MCF 10A (cell line): ENCODE measurements around the gene FCHSD2. TPM values are rescaled to one million over a fixed set of nuclear protein-coding genes. Genes with fewer than 3 reads are reported as not detected.
"Not testable (repeated sequence)": the region's sequence is repeated elsewhere in the genome, so short reads cannot be mapped to it uniquely, and the experiment has no call there.

Experiments used
- BruUV-seq: library from RNA; stranded (reverse); fragments of 400-500 nt; replicated peaks from 2 replicates; lab custom pipeline; 2021; lab: Mats Ljungman, UMichigan
- CTCF ChIA-PET: fragments of 300-600 bp; sonication (Branson Sonifier 250); formaldehyde crosslinking; extraction: SDS; loops from one replicate; lab custom pipeline; 2021; ENCODE audit warnings: antibody characterized with exemption, inconsistent platforms; lab: Yijun Ruan, JAX
- POLR2A ChIA-PET: fragments of 300-600, 350-650 bp; sonication (Branson Sonifier 250); formaldehyde crosslinking; extraction: SDS; loops from one replicate; lab custom pipeline; 2020; ENCODE audit warnings: antibody characterized with exemption, inconsistent platforms; lab: Yijun Ruan, JAX
- DNase-seq: peaks from one replicate; pipeline ENCODE4 v3.0.0-alpha.2; 2018; ENCODE audit not compliant: unreplicated experiment
- H3K27ac Mint-ChIP-seq: one replicate; pipeline ENCODE4 v1.8.0; 2022; ENCODE audit warnings: mild to moderate bottlenecking, low read depth, mixed read lengths; ENCODE audit not compliant: unreplicated experiment
- H3K27me3 Mint-ChIP-seq: one replicate; pipeline ENCODE4 v1.8.0; 2022; ENCODE audit warnings: mixed read lengths; ENCODE audit not compliant: insufficient read depth, unreplicated experiment
- H3K36me3 Mint-ChIP-seq: one replicate; pipeline ENCODE4 v1.8.0; 2022; ENCODE audit warnings: mild to moderate bottlenecking, moderate library complexity, mixed read lengths; ENCODE audit not compliant: insufficient read depth, unreplicated experiment
- H3K4me1 Mint-ChIP-seq: one replicate; pipeline ENCODE4 v1.8.0; 2022; ENCODE audit warnings: mixed read lengths; ENCODE audit not compliant: insufficient read depth, unreplicated experiment
- H3K4me3 Mint-ChIP-seq: one replicate; pipeline ENCODE4 v1.8.0; 2022; ENCODE audit warnings: mild to moderate bottlenecking, moderate library complexity, mixed read lengths; ENCODE audit not compliant: unreplicated experiment
- H3K9me3 Mint-ChIP-seq: one replicate; pipeline ENCODE4 v1.8.0; 2022; ENCODE audit warnings: mixed read lengths; ENCODE audit not compliant: unreplicated experiment
- intact Hi-C: fragments of 100-400 bp; cut with micrococcal nuclease; formaldehyde crosslinking; loops from 2 replicates; pipeline ENCODE4 v1.14.1; 2022
- total RNA-seq: library from RNA; stranded (reverse); gene quantifications from 2 replicates; pipeline ENCODE4 v1.2.3, GENCODE V29; 2022
- TF ChIP-seq, protein P1 (sequence below): fragments of 200-600 bp; IDR thresholded peaks from one replicate; pipeline ENCODE4 v1.8.0; 2022; ENCODE audit warnings: antibody characterized with exemption, mild to moderate bottlenecking; ENCODE audit not compliant: unreplicated experiment

Gene FCHSD2
- total RNA-seq, 1 experiment from 2014 or later, result 12.8 TPM

DNA sequence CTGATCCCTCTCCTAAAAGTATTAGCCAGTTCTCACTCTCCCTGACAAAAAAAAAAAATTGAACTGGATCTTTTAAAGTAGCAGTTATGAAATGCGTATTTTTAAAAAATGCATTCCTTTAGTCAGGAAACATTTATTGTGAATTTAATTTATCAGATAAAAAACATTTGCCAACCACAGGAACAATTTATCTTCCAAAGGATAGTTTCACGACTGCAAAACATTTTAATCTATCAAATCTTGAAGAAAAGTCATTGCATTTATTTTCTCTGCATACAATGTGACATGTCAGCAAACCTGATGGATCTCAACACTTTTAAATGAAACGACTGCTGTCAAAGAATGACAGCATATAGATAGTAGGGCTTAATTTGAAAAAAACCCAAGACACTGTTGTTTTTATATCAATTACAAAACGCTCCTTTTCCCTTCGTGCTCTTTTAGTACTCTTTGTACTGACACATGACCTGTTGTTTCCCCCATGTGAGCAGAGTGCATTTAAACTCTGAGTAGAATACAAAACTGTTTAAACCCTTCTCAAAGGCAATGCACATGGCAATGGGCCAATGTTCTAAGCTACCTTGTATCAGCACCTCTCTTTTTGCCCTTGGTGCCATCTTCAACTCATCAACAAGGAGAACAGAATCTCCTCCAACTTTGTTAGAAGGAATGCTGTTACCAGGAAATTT, 220.9 kb downstream of the FCHSD2 start:
- BruUV-seq, result no TSS peak
- CTCF ChIA-PET, result interaction anchor here (1.3 kb wide), 1 partner anchor 257 kb away, joined by 6 read pairs; no protein-coding TSS in a partner anchor
- no peak for DNase-seq
- TF ChIP-seq, protein P1, sequence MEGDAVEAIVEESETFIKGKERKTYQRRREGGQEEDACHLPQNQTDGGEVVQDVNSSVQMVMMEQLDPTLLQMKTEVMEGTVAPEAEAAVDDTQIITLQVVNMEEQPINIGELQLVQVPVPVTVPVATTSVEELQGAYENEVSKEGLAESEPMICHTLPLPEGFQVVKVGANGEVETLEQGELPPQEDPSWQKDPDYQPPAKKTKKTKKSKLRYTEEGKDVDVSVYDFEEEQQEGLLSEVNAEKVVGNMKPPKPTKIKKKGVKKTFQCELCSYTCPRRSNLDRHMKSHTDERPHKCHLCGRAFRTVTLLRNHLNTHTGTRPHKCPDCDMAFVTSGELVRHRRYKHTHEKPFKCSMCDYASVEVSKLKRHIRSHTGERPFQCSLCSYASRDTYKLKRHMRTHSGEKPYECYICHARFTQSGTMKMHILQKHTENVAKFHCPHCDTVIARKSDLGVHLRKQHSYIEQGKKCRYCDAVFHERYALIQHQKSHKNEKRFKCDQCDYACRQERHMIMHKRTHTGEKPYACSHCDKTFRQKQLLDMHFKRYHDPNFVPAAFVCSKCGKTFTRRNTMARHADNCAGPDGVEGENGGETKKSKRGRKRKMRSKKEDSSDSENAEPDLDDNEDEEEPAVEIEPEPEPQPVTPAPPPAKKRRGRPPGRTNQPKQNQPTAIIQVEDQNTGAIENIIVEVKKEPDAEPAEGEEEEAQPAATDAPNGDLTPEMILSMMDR, result no peak
- Mint-ChIP-seq H3K4me1 (no peaks in the 10 kb centered on the region), H3K9me3 (no peaks in the 10 kb centered on the region), H3K36me3 (no peaks in the 10 kb centered on the region), H3K27ac (no peak overlapping the region), H3K4me3 (no peak overlapping the region), H3K27me3 (no peaks in the 10 kb centered on the region)
- intact Hi-C loops, result loop anchor here (5.0 kb wide), 1 partner anchor 321 kb away; no protein-coding TSS in a partner anchor
- POLR2A ChIA-PET, result interaction anchor here (0.7 kb wide), 1 partner anchor 17 kb away, joined by 3 read pairs; no protein-coding TSS in a partner anchor

DNA sequence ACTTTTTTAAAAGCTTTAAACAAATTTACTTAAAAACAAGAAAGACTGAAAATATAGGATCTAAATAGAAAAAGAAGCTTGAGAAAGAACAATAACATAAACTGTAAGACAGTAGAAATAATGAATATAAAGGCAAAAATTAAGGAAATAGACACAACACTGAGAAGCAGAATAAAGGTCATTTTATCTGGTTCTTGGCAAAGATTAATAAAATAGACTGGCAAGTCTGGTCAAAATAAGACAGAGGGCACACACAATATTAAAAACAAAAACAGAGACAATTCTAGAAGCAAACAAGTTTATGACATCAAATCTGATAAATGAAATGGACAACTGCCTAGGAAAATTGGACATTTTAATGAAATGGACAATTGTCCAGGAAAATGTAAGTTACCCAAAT, 222.1 kb downstream of the FCHSD2 start:
- ChIA-PET POLR2A (no interaction called here), CTCF (interaction anchor here (1.1 kb wide), 1 partner anchor 259 kb away, joined by 3 read pairs; no protein-coding TSS in a partner anchor)
- TF ChIP-seq, protein P1, result no peak
- H3K27ac Mint-ChIP-seq, result no peak overlapping the region
- no peaks in the 10 kb centered on the region for H3K27me3 Mint-ChIP-seq
- H3K4me1 Mint-ChIP-seq, result no peaks in the 10 kb centered on the region
- H3K9me3 Mint-ChIP-seq, result no peaks in the 10 kb centered on the region
- intact Hi-C loops, result loop anchor here (5.0 kb wide), 1 partner anchor 322 kb away; no protein-coding TSS in a partner anchor
- H3K36me3 Mint-ChIP-seq, result no peaks in the 10 kb centered on the region
- no peak for DNase-seq
- no TSS peak for BruUV-seq
- H3K4me3 Mint-ChIP-seq, result no peak overlapping the region

DNA sequence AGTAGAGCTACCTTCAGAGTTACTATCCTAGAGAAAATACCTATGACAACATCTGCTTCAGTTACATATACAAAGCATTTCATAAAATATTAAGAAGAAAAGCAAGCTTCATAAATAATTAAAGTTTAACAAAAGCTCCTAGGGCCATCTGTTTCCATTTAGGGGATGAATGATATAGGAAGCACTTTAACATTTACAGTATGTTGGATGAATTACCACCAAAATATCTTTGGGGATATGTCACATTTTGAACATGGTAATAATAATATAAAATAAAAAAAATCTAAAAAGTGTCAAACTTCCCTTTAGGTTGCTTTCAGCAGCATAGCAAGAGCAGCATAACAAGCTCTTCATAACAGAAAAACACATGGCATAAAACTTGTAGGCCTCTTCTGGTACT, 223.3 kb downstream of the FCHSD2 start:
- DNase-seq, result no peak
- H3K36me3 Mint-ChIP-seq, result no peaks in the 10 kb centered on the region
- no peaks in the 10 kb centered on the region for H3K4me1 Mint-ChIP-seq
- H3K4me3 Mint-ChIP-seq, result no peak overlapping the region
- POLR2A ChIA-PET, result interaction anchor here (1.1 kb wide), 1 partner anchor 224 kb away, joined by 3 read pairs; the partner anchor contains the start of gene FCHSD2
- no peak overlapping the region for H3K27ac Mint-ChIP-seq
- no TSS peak for BruUV-seq
- TF ChIP-seq, protein P1, result no peak
- no peaks in the 10 kb centered on the region for H3K27me3 Mint-ChIP-seq
- CTCF ChIA-PET, result interaction anchor here (0.7 to 1.1 kb wide), 2 partner anchors 260 to 432 kb away, joined by 3 read pairs; no protein-coding TSS in a partner anchor
- no peaks in the 10 kb centered on the region for H3K9me3 Mint-ChIP-seq
- intact Hi-C loops, result no loop called here

DNA sequence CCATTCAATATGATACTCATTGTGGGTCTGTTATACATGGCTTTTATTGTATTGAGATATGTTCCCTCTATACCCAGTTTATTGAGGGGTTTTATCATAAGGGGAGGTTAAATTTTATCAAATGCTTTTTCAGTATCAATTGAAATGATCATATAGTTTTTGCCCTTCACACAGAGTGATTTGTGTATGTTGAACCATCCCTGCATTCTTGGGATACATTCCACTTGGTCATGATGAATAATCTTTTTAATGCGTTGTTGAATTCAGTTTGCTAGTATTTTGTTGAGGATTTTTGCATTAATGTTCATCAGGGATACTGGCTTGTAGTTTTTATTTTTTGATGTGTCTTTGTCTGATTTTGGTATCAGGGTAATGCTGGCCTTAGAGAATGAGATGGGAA, 229.9 kb downstream of the FCHSD2 start:
- no peak overlapping the region for H3K27ac Mint-ChIP-seq
- intact Hi-C loops, result no loop called here
- H3K27me3 Mint-ChIP-seq, result no peaks in the 10 kb centered on the region
- TF ChIP-seq, protein P1, result no peak
- H3K4me1 Mint-ChIP-seq, result no peaks in the 10 kb centered on the region
- H3K9me3 Mint-ChIP-seq, result peaks cover 9% of the 10 kb centered on the region
- POLR2A ChIA-PET, result no interaction called here
- no peak for DNase-seq
- CTCF ChIA-PET, result no interaction called here
- no peaks in the 10 kb centered on the region for H3K36me3 Mint-ChIP-seq
- no TSS peak for BruUV-seq
- no peak overlapping the region for H3K4me3 Mint-ChIP-seq

DNA sequence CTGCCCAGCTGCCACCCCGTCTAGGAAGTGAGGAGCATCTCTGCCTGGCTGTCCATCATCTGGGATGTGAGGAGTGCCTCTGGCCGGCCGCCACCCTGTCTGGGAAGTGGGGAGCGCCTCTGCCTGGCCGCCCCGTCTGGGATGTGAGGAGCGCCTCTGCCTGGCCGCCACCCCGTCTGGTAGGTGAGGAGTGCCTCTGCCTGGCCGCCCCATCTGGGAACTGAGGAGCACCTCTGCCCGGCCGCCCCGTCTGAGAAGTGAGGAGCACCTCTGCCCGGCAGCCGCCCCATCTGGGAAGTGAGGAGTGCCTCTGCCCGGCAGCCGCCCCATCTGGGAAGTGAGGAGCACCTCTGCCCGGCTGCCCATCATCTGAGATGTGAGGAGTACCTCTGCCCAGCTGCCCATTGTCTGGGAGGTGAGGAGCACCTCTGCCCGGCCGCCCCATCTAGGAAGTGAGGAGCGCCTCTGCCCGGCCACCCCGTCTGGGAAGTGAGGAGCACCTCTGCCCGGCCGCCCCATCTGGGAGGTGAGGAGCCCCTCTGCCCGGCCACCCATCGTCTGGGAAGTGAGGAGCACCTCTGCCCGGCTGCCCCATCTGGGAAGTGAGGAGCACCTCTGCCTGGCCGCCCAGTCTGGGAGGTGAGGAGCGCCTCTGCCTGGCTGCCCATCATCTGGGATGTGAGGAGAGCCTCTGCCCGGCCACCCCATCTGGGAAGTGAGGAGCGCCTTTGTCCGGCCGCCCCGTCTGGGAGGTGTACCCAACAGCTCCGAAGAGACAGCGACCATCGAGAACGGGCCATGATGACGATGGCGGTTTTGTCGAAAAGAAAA, 232.3 kb downstream of the FCHSD2 start:
- H3K27me3 Mint-ChIP-seq, H3K9me3 Mint-ChIP-seq, intact Hi-C loops, DNase-seq, H3K4me1 Mint-ChIP-seq, BruUV-seq, H3K4me3 Mint-ChIP-seq, H3K27ac Mint-ChIP-seq, H3K36me3 Mint-ChIP-seq, POLR2A ChIA-PET: not testable (repeated sequence)
- CTCF ChIA-PET, result interaction anchor here (0.6 to 0.9 kb wide), 3 partner anchors 9 to 78 kb away, joined by 3 read pairs; no protein-coding TSS in a partner anchor
